Measurements from ENCODE around the gene ANKS1A. TPM values are rescaled to one million over a fixed set of nuclear protein-coding genes. Genes with fewer than 3 reads are reported as not detected.

Gene ANKS1A
- polyA plus RNA-seq, 3 donors, result 1.7 to 8.0 (median 3.1) TPM

DNA sequence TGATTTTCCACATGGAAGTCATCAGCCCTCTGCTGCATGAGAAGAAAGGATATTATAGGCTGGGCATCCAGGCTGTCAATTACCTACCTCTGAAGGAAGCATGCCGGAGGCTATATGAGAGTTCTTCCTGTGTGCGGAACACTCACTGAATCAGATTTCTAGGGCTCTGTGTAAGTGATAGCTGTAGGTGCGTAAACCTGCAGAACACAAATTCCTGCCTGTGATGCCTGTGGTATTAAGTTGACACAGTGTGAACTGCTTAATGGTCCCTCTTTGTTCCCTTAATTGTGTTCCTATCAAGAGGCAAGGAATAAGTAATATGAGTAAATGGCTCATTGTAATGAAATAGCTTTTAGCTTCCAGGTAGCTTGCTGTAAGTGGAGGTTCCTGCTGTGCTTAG is 103.3 kb downstream of the ANKS1A start:
- no peaks in the 10 kb centered on the region for H3K27me3 Mint-ChIP-seq (ENCODE audit: low read depth in 3 of 3)
- H3K9me3 ChIP-seq (replicated peaks in 1 of 2; ENCODE audit: control insufficient read depth in 1 of 2, insufficient read depth in 1 of 2, low read length in 2 of 2), result no peaks in the 10 kb centered on the region
- intact Hi-C loops (cut with micrococcal nuclease), result no loop called here
- H3K4me1 ChIP-seq (ENCODE audit: control insufficient read depth in 1 of 2, insufficient read depth in 2 of 2, low read length in 2 of 2), result no peaks in the 10 kb centered on the region
- H3K9ac ChIP-seq (ENCODE audit: insufficient read depth, low read length, poor library complexity, severe bottlenecking), result no peak overlapping the region
- peaks cover 75 to 87% of the 10 kb centered on the region in 2 donors for H3K36me3 Mint-ChIP-seq
- no peaks in the 10 kb centered on the region for H3K79me2 ChIP-seq (ENCODE audit: insufficient read depth, low read length)
- DNase-seq, result no peak
- H2AFZ ChIP-seq (ENCODE audit: insufficient read depth, low read depth, low read length, poor library complexity, severe bottlenecking), result no peak overlapping the region
- WGBS (ENCODE audit: insufficient coverage), result 100% methylated on average over 3 of the region's 3 CpGs
- no peak overlapping the region for H3K4me2 ChIP-seq (replicated peaks; ENCODE audit: extremely low read depth, low read length, poor library complexity, severe bottlenecking)
- no peaks in the 10 kb centered on the region for H4K20me1 ChIP-seq (ENCODE audit: insufficient read depth, low read length)
- peaks cover 84 to 97% of the 10 kb centered on the region in 2 donors for H3K36me3 ChIP-seq (replicated peaks in 1 of 2; ENCODE audit: control insufficient read depth in 1 of 2, insufficient read depth in 2 of 2, low read length in 2 of 2)
- no peak overlapping the region for H3K4me3 Mint-ChIP-seq
- H3K4me1 Mint-ChIP-seq, result no peaks in the 10 kb centered on the region
- no peak overlapping the region for H3K27ac ChIP-seq (ENCODE audit: low read depth in 1 of 2, low read length in 2 of 2)
- no peak overlapping the region for H3K27ac Mint-ChIP-seq
- no peak overlapping the region for H3K4me3 ChIP-seq (replicated peaks in 1 of 3; ENCODE audit: low read depth in 2 of 3, low read length in 3 of 3)
- TF ChIP-seq, protein P1, sequence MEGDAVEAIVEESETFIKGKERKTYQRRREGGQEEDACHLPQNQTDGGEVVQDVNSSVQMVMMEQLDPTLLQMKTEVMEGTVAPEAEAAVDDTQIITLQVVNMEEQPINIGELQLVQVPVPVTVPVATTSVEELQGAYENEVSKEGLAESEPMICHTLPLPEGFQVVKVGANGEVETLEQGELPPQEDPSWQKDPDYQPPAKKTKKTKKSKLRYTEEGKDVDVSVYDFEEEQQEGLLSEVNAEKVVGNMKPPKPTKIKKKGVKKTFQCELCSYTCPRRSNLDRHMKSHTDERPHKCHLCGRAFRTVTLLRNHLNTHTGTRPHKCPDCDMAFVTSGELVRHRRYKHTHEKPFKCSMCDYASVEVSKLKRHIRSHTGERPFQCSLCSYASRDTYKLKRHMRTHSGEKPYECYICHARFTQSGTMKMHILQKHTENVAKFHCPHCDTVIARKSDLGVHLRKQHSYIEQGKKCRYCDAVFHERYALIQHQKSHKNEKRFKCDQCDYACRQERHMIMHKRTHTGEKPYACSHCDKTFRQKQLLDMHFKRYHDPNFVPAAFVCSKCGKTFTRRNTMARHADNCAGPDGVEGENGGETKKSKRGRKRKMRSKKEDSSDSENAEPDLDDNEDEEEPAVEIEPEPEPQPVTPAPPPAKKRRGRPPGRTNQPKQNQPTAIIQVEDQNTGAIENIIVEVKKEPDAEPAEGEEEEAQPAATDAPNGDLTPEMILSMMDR (IDR thresholded peaks at IDR 0.05), result no peak
- no peaks in the 10 kb centered on the region for H3K27me3 ChIP-seq (ENCODE audit: control insufficient read depth in 2 of 2, insufficient read depth in 2 of 2, low read length in 2 of 2)
- no peaks in the 10 kb centered on the region for H3K9me3 Mint-ChIP-seq

GRCh38 chr6:34993213-34993612 is 104.2 kb downstream of the ANKS1A start:
- peaks cover 85 to 97% of the 10 kb centered on the region in 2 donors for H3K36me3 ChIP-seq (replicated peaks in 1 of 2; ENCODE audit: control insufficient read depth in 1 of 2, insufficient read depth in 2 of 2, low read length in 2 of 2)
- no peak overlapping the region for H3K27ac Mint-ChIP-seq

More at GRCh38 chr6:34993213-34993612, 104.2 kb downstream of the ANKS1A start:
- no peaks in the 10 kb centered on the region for H3K79me2 ChIP-seq (ENCODE audit: insufficient read depth, low read length)
- H2AFZ ChIP-seq (ENCODE audit: insufficient read depth, low read depth, low read length, poor library complexity, severe bottlenecking), result no peak overlapping the region
- Mint-ChIP-seq H3K27me3 (ENCODE audit: low read depth in 3 of 3) (no peaks in the 10 kb centered on the region), H3K4me3 (no peak overlapping the region), H3K9me3 (peaks cover 0 to 1% (median 0%) of the 10 kb centered on the region in 7 donors), H3K36me3 (peaks cover 72 to 86% of the 10 kb centered on the region in 2 donors), H3K4me1 (no peaks in the 10 kb centered on the region)
- no peaks in the 10 kb centered on the region for H4K20me1 ChIP-seq (ENCODE audit: insufficient read depth, low read length)
- H3K4me2 ChIP-seq (replicated peaks; ENCODE audit: extremely low read depth, low read length, poor library complexity, severe bottlenecking), result no peak overlapping the region
- intact Hi-C loops (cut with micrococcal nuclease), result no loop called here
- no peaks in the 10 kb centered on the region for H3K9me3 ChIP-seq (replicated peaks in 1 of 2; ENCODE audit: control insufficient read depth in 1 of 2, insufficient read depth in 1 of 2, low read length in 2 of 2)
- no peak for DNase-seq
- H3K4me1 ChIP-seq (ENCODE audit: control insufficient read depth in 1 of 2, insufficient read depth in 2 of 2, low read length in 2 of 2), result no peaks in the 10 kb centered on the region
- H3K4me3 ChIP-seq (replicated peaks in 1 of 3; ENCODE audit: low read depth in 2 of 3, low read length in 3 of 3), result no peak overlapping the region
- TF ChIP-seq, protein P1 (IDR thresholded peaks at IDR 0.05), result no peak
- H3K9ac ChIP-seq (ENCODE audit: insufficient read depth, low read length, poor library complexity, severe bottlenecking), result no peak overlapping the region
- 96% methylated on average over 2 of the region's 3 CpGs for WGBS (ENCODE audit: insufficient coverage)
- H3K27ac ChIP-seq (ENCODE audit: low read depth in 1 of 2, low read length in 2 of 2), result no peak overlapping the region
- no peaks in the 10 kb centered on the region for H3K27me3 ChIP-seq (ENCODE audit: control insufficient read depth in 2 of 2, insufficient read depth in 2 of 2, low read length in 2 of 2)

Data from CD14-positive monocyte (primary cell).